Testis (tissue), 3 donors: ENCODE measurements around the gene DNAJC11. TPM values are rescaled to one million over a fixed set of nuclear protein-coding genes. Genes with fewer than 3 reads are reported as not detected.

Experiments used
- DNase-seq: peaks from one replicate; pipeline ENCODE4 v3.0.0-alpha.2; 2019
- H3K27ac ChIP-seq, 2 donors: fragments of 200-600 bp; sonication (generic); one replicate each; pipeline ENCODE4 v1.5.1; 2019
- H3K27me3 ChIP-seq: fragments of 200-600 bp; sonication (generic); one replicate; pipeline ENCODE4 v1.5.1; 2019
- H3K36me3 ChIP-seq: fragments of 200-600 bp; sonication (generic); one replicate; pipeline ENCODE4 v1.5.1; 2017; ENCODE audit warnings: low read depth; ENCODE audit errors: missing control alignments
- H3K4me1 ChIP-seq: fragments of 200-600 bp; sonication (generic); one replicate; pipeline ENCODE4 v1.5.1; 2019
- H3K4me3 ChIP-seq, 2 donors: fragments of 200-600 bp; sonication (generic); one replicate each; pipeline ENCODE4 v1.5.1; 2017 to 2019
- H3K9me3 ChIP-seq: fragments of 200-600 bp; sonication (generic); one replicate; pipeline ENCODE4 v1.5.1; 2017
- CTCF ChIP-seq, 3 experiments: fragments of 450-650 bp in 2 of 3; fragments of 200-600 bp in 1 of 3; sonication (generic) in 1 of 3; IDR thresholded peaks; one replicate each; pipeline ENCODE4 v1.5.1; 2016 to 2019; ENCODE audit warnings: antibody characterized with exemption in 3 of 3, mild to moderate bottlenecking in 2 of 3, moderate library complexity in 1 of 3
- POLR2A ChIP-seq: fragments of 450-650 bp; IDR thresholded peaks from one replicate; pipeline ENCODE4 v1.6.1; 2017; ENCODE audit warnings: antibody characterized with exemption, mild to moderate bottlenecking, moderate library complexity
- WGBS, 2 donors: methylation state at CpG; one replicate each; pipeline ENCODE4 v1.1.5; 2018; 5-methylcytosine and 5-hydroxymethylcytosine counted together
- intact Hi-C: fragments of 100-400 bp; cut with DNase I; formaldehyde crosslinking; loops from one replicate; pipeline ENCODE4 v1.15.1; 2023; ENCODE audit warnings: low total_unique reads
- polyA plus RNA-seq: library from polyadenylated mRNA; stranded (reverse); fragments of 350-450 nt; fragmentation: Illumina TruSeq; extraction: RNeasy Lipid Tissue Mini Kit (QIAGEN cat#74804); gene quantifications from one replicate; pipeline ENCODE4 v1.2.3, GENCODE V29; 2014; ENCODE audit warnings: low read depth, low replicate concordance; ENCODE audit not compliant: insufficient read depth
- total RNA-seq, 2 donors: library from RNA; depleted of rRNA; stranded (reverse); fragments of >200 nt; gene quantifications; one replicate each; pipeline ENCODE4 v1.2.3, GENCODE V29; 2016

Gene DNAJC11
- total and polyA plus RNA-seq, 3 donors from 2014 or later = 41.5 to 53.3 (median 52.7) TPM

GRCh38 chr1:6660415-6661049, 41.1 kb downstream of the DNAJC11 start:
- intact Hi-C loops = no loop called here
- Histone ChIP-seq H3K4me1 (no peaks in the 10 kb centered on the region), H3K27ac (no peak overlapping the region), H3K9me3 (no peaks in the 10 kb centered on the region), H3K36me3 (no peaks in the 10 kb centered on the region), H3K4me3 (no peak overlapping the region), H3K27me3 (no peaks in the 10 kb centered on the region)
- WGBS, 2 donors = 86 to 87% methylated on average over 7 of the region's 7 CpGs
- TF ChIP-seq POLR2A = no peak
- no peak for DNase-seq

GRCh38 chr1:6658359-6659060, 43.1 kb downstream of the DNAJC11 start:
- H3K4me1 ChIP-seq = no peaks in the 10 kb centered on the region
- 90 to 95% methylated on average over 5 of the region's 5 CpGs for WGBS, 2 donors
- TF ChIP-seq CTCF (IDR thresholded peaks at IDR 0.05) = no peak
- no peak for TF ChIP-seq POLR2A
- H3K4me3 ChIP-seq = no peak overlapping the region
- no peaks in the 10 kb centered on the region for H3K36me3 ChIP-seq
- no peak for DNase-seq
- intact Hi-C loops = no loop called here
- no peaks in the 10 kb centered on the region for H3K27me3 ChIP-seq
- no peak overlapping the region for H3K27ac ChIP-seq
- H3K9me3 ChIP-seq = no peaks in the 10 kb centered on the region

- Histone ChIP-seq H3K27me3 (no peaks in the 10 kb centered on the region), H3K4me1 (no peaks in the 10 kb centered on the region), H3K4me3 (no peak overlapping the region), H3K9me3 (no peaks in the 10 kb centered on the region), H3K27ac (no peak overlapping the region), H3K36me3 (no peaks in the 10 kb centered on the region)
- intact Hi-C loops = no loop called here
- no peak for DNase-seq
- 85 to 90% methylated on average over 3 to 6 of the region's 6 CpGs for WGBS, 2 donors
- no peak for TF ChIP-seq CTCF (IDR thresholded peaks at IDR 0.05)
- no peak for TF ChIP-seq POLR2A
These were observed 44.5 kb downstream of the DNAJC11 start for GRCh38 chr1:6657138-6657537.

- DNase-seq = no peak
- WGBS, 2 donors = 90 to 91% methylated on average over 23 of the region's 23 CpGs
These were observed 48.0 kb downstream of the DNAJC11 start for GRCh38 chr1:6653436-6654290.

More at GRCh38 chr1:6653436-6654290, 48.0 kb downstream of the DNAJC11 start:
- Histone ChIP-seq H3K9me3 (no peaks in the 10 kb centered on the region), H3K27ac (no peak overlapping the region), H3K27me3 (no peaks in the 10 kb centered on the region), H3K36me3 (no peaks in the 10 kb centered on the region), H3K4me1 (peaks cover 11% of the 10 kb centered on the region), H3K4me3 (no peak overlapping the region)
- TF ChIP-seq POLR2A = no peak
- no peak for TF ChIP-seq CTCF (IDR thresholded peaks at IDR 0.05)
- intact Hi-C loops = no loop called here
